ENCODE results near the gene PNRC1.

DNA sequence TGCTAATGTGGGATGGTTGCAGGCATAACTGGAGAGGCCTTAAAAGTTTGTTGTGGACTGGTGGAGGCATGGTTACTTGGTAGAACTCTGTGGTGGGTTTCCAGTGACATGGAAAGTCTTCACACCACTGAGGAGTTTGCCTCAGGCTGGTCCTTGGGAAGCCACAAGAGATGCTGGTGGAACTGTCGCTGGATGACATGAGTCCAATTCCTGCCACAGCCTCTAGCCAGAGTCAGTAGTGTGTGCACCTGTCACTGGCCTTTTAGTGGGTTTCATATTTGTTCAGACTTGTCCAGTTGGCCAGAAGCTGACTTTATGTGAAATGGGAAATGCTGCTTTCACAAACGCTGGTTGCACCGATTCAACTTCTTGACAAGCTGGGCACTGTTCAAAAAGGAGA lies 51.0 kb downstream of the PNRC1 start:
- TF ChIP-seq, protein P1, sequence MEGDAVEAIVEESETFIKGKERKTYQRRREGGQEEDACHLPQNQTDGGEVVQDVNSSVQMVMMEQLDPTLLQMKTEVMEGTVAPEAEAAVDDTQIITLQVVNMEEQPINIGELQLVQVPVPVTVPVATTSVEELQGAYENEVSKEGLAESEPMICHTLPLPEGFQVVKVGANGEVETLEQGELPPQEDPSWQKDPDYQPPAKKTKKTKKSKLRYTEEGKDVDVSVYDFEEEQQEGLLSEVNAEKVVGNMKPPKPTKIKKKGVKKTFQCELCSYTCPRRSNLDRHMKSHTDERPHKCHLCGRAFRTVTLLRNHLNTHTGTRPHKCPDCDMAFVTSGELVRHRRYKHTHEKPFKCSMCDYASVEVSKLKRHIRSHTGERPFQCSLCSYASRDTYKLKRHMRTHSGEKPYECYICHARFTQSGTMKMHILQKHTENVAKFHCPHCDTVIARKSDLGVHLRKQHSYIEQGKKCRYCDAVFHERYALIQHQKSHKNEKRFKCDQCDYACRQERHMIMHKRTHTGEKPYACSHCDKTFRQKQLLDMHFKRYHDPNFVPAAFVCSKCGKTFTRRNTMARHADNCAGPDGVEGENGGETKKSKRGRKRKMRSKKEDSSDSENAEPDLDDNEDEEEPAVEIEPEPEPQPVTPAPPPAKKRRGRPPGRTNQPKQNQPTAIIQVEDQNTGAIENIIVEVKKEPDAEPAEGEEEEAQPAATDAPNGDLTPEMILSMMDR (IDR thresholded peaks at IDR 0.05) = no peak
- no peak for TF ChIP-seq POLR2A (IDR thresholded peaks at IDR 0.05)
- no peak for TF ChIP-seq POLR2AphosphoS5 (IDR thresholded peaks at IDR 0.05; ENCODE audit: insufficient read depth in 1 of 2, low read depth in 1 of 2)

Measured in vagina (tissue), 2 donors.